ENCODE measurements around the gene TCOF1.

The TCOF1 gene

GRCh38 chr5:150444770-150445169 lies 87.3 kb downstream of the TCOF1 start:
- Histone ChIP-seq H3K36me3 (ENCODE audit: insufficient read depth, low read length) (peaks cover 67% of the 10 kb centered on the region), H3K4me1 (ENCODE audit: insufficient read depth, low read length) (peaks cover 28% of the 10 kb centered on the region), H3K9me3 (ENCODE audit: insufficient read depth, low read length, severe bottlenecking) (no peaks in the 10 kb centered on the region), H3K79me2 (ENCODE audit: insufficient read depth, low read length) (peaks cover 39% of the 10 kb centered on the region), H3K4me2 (ENCODE audit: insufficient read depth, low read length) (no peak overlapping the region), H3K4me3 (ENCODE audit: low read depth in 1 of 2, low read length in 2 of 2) (no peak overlapping the region), H3K9ac (ENCODE audit: low read depth, low read length) (no peak overlapping the region), H2AFZ (ENCODE audit: low read depth, low read length) (no peak overlapping the region), H3K27ac (ENCODE audit: low read length) (no peak overlapping the region), H3K27me3 (ENCODE audit: insufficient read depth, low read length, poor library complexity) (no peaks in the 10 kb centered on the region), H4K20me1 (ENCODE audit: insufficient read depth, low read length) (peaks cover 66% of the 10 kb centered on the region)
- TF ChIP-seq EZH2 (IDR thresholded peaks at IDR 0.05; ENCODE audit: borderline replicate concordance, low read depth, low read length, severe bottlenecking) = no peak
- TF ChIP-seq, protein P1, sequence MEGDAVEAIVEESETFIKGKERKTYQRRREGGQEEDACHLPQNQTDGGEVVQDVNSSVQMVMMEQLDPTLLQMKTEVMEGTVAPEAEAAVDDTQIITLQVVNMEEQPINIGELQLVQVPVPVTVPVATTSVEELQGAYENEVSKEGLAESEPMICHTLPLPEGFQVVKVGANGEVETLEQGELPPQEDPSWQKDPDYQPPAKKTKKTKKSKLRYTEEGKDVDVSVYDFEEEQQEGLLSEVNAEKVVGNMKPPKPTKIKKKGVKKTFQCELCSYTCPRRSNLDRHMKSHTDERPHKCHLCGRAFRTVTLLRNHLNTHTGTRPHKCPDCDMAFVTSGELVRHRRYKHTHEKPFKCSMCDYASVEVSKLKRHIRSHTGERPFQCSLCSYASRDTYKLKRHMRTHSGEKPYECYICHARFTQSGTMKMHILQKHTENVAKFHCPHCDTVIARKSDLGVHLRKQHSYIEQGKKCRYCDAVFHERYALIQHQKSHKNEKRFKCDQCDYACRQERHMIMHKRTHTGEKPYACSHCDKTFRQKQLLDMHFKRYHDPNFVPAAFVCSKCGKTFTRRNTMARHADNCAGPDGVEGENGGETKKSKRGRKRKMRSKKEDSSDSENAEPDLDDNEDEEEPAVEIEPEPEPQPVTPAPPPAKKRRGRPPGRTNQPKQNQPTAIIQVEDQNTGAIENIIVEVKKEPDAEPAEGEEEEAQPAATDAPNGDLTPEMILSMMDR (IDR thresholded peaks at IDR 0.05; ENCODE audit: borderline replicate concordance, extremely low read depth, low read length, poor library complexity, severe bottlenecking) = no peak
- DNase-seq = no peak
- ATAC-seq (ENCODE audit: insufficient read depth, low read depth) = no peak

GRCh38 chr5:150446088-150446487 lies 88.6 kb downstream of the TCOF1 start:
- DNase-seq (no peak), ATAC-seq (ENCODE audit: insufficient read depth, low read depth) (no peak)
- Histone ChIP-seq H2AFZ (ENCODE audit: low read depth, low read length) (no peak overlapping the region), H3K4me3 (ENCODE audit: low read depth in 1 of 2, low read length in 2 of 2) (no peak overlapping the region), H3K27ac (ENCODE audit: low read length) (no peak overlapping the region), H3K9me3 (ENCODE audit: insufficient read depth, low read length, severe bottlenecking) (peaks cover 3% of the 10 kb centered on the region), H3K27me3 (ENCODE audit: insufficient read depth, low read length, poor library complexity) (no peaks in the 10 kb centered on the region), H3K9ac (ENCODE audit: low read depth, low read length) (no peak overlapping the region), H3K4me2 (ENCODE audit: insufficient read depth, low read length) (peak overlapping the region; percentile 85; the same call in 1 of the 2 replicates), H3K79me2 (ENCODE audit: insufficient read depth, low read length) (peaks cover 39% of the 10 kb centered on the region), H4K20me1 (ENCODE audit: insufficient read depth, low read length) (peaks cover 66% of the 10 kb centered on the region), H3K4me1 (ENCODE audit: insufficient read depth, low read length) (peaks cover 35% of the 10 kb centered on the region), H3K36me3 (ENCODE audit: insufficient read depth, low read length) (peaks cover 67% of the 10 kb centered on the region)
- TF ChIP-seq EZH2 (IDR thresholded peaks at IDR 0.05; ENCODE audit: borderline replicate concordance, low read depth, low read length, severe bottlenecking) = no peak
- TF ChIP-seq, protein P1 (IDR thresholded peaks at IDR 0.05; ENCODE audit: borderline replicate concordance, extremely low read depth, low read length, poor library complexity, severe bottlenecking) = no peak

- peak overlapping the region; percentile 85 for H3K4me2 ChIP-seq (ENCODE audit: insufficient read depth, low read length)
- no peak overlapping the region for H3K9ac ChIP-seq (ENCODE audit: low read depth, low read length)
Observed at GRCh38 chr5:150446583-150446982, 89.1 kb downstream of the TCOF1 start.

More at GRCh38 chr5:150446583-150446982, 89.1 kb downstream of the TCOF1 start:
- peaks cover 65% of the 10 kb centered on the region for H4K20me1 ChIP-seq (ENCODE audit: insufficient read depth, low read length)
- H3K36me3 ChIP-seq (ENCODE audit: insufficient read depth, low read length) = peaks cover 67% of the 10 kb centered on the region
- TF ChIP-seq, protein P1 (IDR thresholded peaks at IDR 0.05; ENCODE audit: borderline replicate concordance, extremely low read depth, low read length, poor library complexity, severe bottlenecking) = no peak
- no peak for TF ChIP-seq EZH2 (IDR thresholded peaks at IDR 0.05; ENCODE audit: borderline replicate concordance, low read depth, low read length, severe bottlenecking)
- DNase-seq = no peak
- no peaks in the 10 kb centered on the region for H3K27me3 ChIP-seq (ENCODE audit: insufficient read depth, low read length, poor library complexity)
- no peak overlapping the region for H3K27ac ChIP-seq (ENCODE audit: low read length)
- peaks cover 35% of the 10 kb centered on the region for H3K4me1 ChIP-seq (ENCODE audit: insufficient read depth, low read length)
- ATAC-seq (ENCODE audit: insufficient read depth, low read depth) = no peak
- no peak overlapping the region for H3K4me3 ChIP-seq (ENCODE audit: low read depth in 1 of 2, low read length in 2 of 2)
- H2AFZ ChIP-seq (ENCODE audit: low read depth, low read length) = no peak overlapping the region
- peaks cover 3% of the 10 kb centered on the region for H3K9me3 ChIP-seq (ENCODE audit: insufficient read depth, low read length, severe bottlenecking)
- H3K79me2 ChIP-seq (ENCODE audit: insufficient read depth, low read length) = peaks cover 39% of the 10 kb centered on the region

Data from DND-41 (cell line).